Upper lobe of left lung (tissue), 4 donors: ENCODE measurements around the gene GABRD.

Experiments used
- CTCF ChIP-seq, 6 experiments: fragments of 450-650 bp in 4 of 6; fragments of 200-600 bp in 2 of 6; sonication (generic) in 2 of 6; IDR thresholded peaks; one replicate each; pipeline ENCODE4 v1.5.1; 2016 to 2019; ENCODE audit warnings: antibody characterized with exemption in 6 of 6
- EP300 ChIP-seq, 4 donors: sonication (generic); formaldehyde crosslinking; IDR thresholded peaks; one replicate each; pipeline ENCODE4 v1.5.1; 2017; ENCODE audit warnings: antibody characterized with exemption in 4 of 4, control low read depth in 2 of 4
- POLR2A ChIP-seq, 4 donors: fragments of 450-650 bp; IDR thresholded peaks; one replicate each; pipeline ENCODE4 v1.5.1; 2016 to 2017; ENCODE audit warnings: antibody characterized with exemption in 4 of 4, mild to moderate bottlenecking in 2 of 4
- POLR2AphosphoS5 ChIP-seq, 2 donors: sonication (generic); formaldehyde crosslinking; IDR thresholded peaks; one replicate each; pipeline ENCODE4 v1.5.1; 2017; ENCODE audit warnings: antibody characterized with exemption in 2 of 2

DNA sequence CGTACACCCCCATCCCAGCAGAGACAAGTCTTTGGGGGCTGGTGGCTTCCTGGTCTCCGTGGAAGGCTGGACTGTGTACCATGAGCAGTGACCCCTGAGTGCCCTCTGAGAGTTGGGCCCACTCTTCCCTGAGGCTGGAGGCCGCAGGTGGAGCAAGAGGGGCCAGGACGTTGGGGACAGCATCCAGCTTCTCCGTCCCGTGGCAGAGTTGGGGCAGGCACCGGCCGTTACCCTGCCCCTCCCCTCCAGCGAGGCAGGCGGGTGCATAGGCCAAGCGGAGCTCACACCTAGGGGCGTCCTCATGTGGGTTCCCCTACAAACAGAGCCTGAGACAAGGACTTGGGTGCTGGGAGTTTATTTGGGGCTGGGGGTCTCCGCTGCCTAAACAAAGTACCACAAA is 14.0 kb downstream of the GABRD start:
- TF ChIP-seq EP300 (IDR thresholded peaks at IDR 0.05) (no peak), CTCF (IDR thresholded peaks at IDR 0.05) (no peak), POLR2A (IDR thresholded peaks at IDR 0.05) (no peak), POLR2AphosphoS5 (IDR thresholded peaks at IDR 0.05) (no peak)
